K562 (cell line): ENCODE results near the gene FGF21. TPM values are rescaled to one million over a fixed set of nuclear protein-coding genes. Genes with fewer than 3 reads are reported as not detected.

Experiments
- CBFA2T2 ChIP-seq: fragments of 450-650 bp; conservative IDR thresholded peaks from 2 replicates; pipeline ENCODE4 v1.6.1; 2017; ENCODE audit warnings: mild to moderate bottlenecking
- GTF3C2 ChIP-seq: IDR thresholded peaks from 3 replicates; pipeline ENCODE4 v1.6.1; 2011; ENCODE audit warnings: borderline replicate concordance, mild to moderate bottlenecking, moderate library complexity; ENCODE audit not compliant: insufficient read length; ENCODE audit errors: extremely low read depth
- KLF16 ChIP-seq: IDR thresholded peaks from 2 replicates; pipeline ENCODE4 v1.6.1; 2016; ENCODE audit warnings: antibody characterized with exemption
- MGA ChIP-seq: fragments of 450-650 bp; IDR thresholded peaks from 2 replicates; pipeline ENCODE4 v1.6.1; 2016; ENCODE audit warnings: mild to moderate bottlenecking, moderate library complexity
- NFIC ChIP-seq: fragments of 450-650 bp; IDR thresholded peaks from 2 replicates; pipeline ENCODE4 v1.6.1; 2017; ENCODE audit warnings: mild to moderate bottlenecking, inconsistent platforms
- POLR2AphosphoS5 ChIP-seq: IDR thresholded peaks from 2 replicates; pipeline ENCODE4 v1.6.1; 2011; ENCODE audit warnings: mild to moderate bottlenecking, low read depth, low read length, moderate library complexity; ENCODE audit not compliant: control insufficient read depth, insufficient read depth
- SAP30 ChIP-seq: fragments of 200-600 bp; sonication (generic); IDR thresholded peaks from 2 replicates; pipeline ENCODE4 v1.6.1; 2012; ENCODE audit warnings: borderline replicate concordance, low read depth, mild to moderate bottlenecking, moderate library complexity, low read length, control low read depth, inconsistent platforms; ENCODE audit not compliant: insufficient read depth, poor library complexity, severe bottlenecking
- ZEB2 ChIP-seq: fragments of 450-650 bp; IDR thresholded peaks from 2 replicates; pipeline ENCODE4 v1.6.1; 2016
- ZNF197 ChIP-seq: fragments of 200-800 bp; sonication (Bioruptor generic); IDR thresholded peaks from 2 replicates; pipeline ENCODE4 v1.6.1; 2016; ENCODE audit warnings: low read depth, missing genetic modification characterization, missing compliant biosample characterization
- ZNF239 ChIP-seq: fragments of 250-450 bp; sonication (Bioruptor Pico); IDR thresholded peaks from 2 replicates; pipeline ENCODE4 v1.4.0; 2020; ENCODE audit warnings: mild to moderate bottlenecking
- ZNF444 ChIP-seq: fragments of 250-450 bp; sonication (Bioruptor Pico); IDR thresholded peaks from 2 replicates; pipeline ENCODE4 v1.4.0; 2020; ENCODE audit warnings: mild to moderate bottlenecking, moderate library complexity
- polyA plus RNA-seq, 8 experiments: library from polyadenylated mRNA; depleted of rRNA in 4 of 8; stranded (reverse) in 5 of 8; unstranded in 3 of 8; fragments of >200 nt; fragmentation: Nextera tagmentation in 2 of 8; fragmentation: Illumina TruSeq in 1 of 8; extraction: Ambion mirVana in 2 of 8; extraction: Trizol in 1 of 8; gene quantifications; 2 replicates each; pipeline versions ENCODE4 v1.2.1 to v1.2.3, GENCODE V29; 2011 to 2014; ENCODE audit warnings: inconsistent platforms in 1 of 8, missing spikeins in 1 of 8
- total RNA-seq, 7 experiments: library from RNA; depleted of rRNA in 6 of 7; stranded (reverse); fragments of >200 nt in 6 of 7; fragmentation: Illumina TruSeq in 2 of 7; extraction: Trizol in 2 of 7; gene quantifications; 2 replicates each; pipeline versions ENCODE4 v1.2.1 to v1.2.3, GENCODE V29; 2011 to 2021; ENCODE audit warnings: low replicate concordance in 1 of 7

FGF21 gene
- total and polyA plus RNA-seq, 9 of the 15 experiments (the other 6 are each of a cell fraction or from before 2014, with no cell fraction given): 0.04 to 0.77 (median 0.09) TPM; not detected in 6

GRCh38 chr19:48755084-48755641 is at the start of gene FGF21 (continued):
- TF ChIP-seq GTF3C2 (no peak), NFIC (peak; percentile 90), MGA (0 out of 2 replicates have a peak, but pooled peaks have one; percentile 21), ZNF239 (CRISPR knock-in tag) (no peak), ZEB2 (peak; percentile 69; the same call in 1 of the 2 replicates), KLF16 (no peak), ZNF197 (no peak), SAP30 (no peak), CBFA2T2 (no peak), ZNF444 (CRISPR knock-in tag) (no peak), POLR2AphosphoS5 (no peak)
